Activated T-cell treated with anti-CD3 and anti-CD28 coated beads, Interleukin-2, amount 50 U/mL, for 24 hours (primary cell): ENCODE measurements around the gene DOCK3.
"Not testable (repeated sequence)": the region's sequence is repeated elsewhere in the genome, so short reads cannot be mapped to it uniquely, and the experiment has no call there.

Source experiments
- DNase-seq: peaks from one replicate; pipeline ENCODE4 v3.0.0-alpha.2; 2020
- H3K27ac Mint-ChIP-seq: 2 replicates; pipeline ENCODE4 v1.8.0; 2020; ENCODE audit warnings: mild to moderate bottlenecking, mixed read lengths
- H3K27me3 Mint-ChIP-seq: 2 replicates; pipeline ENCODE4 v1.8.0; 2020; ENCODE audit warnings: mixed read lengths
- H3K36me3 Mint-ChIP-seq: 2 replicates; pipeline ENCODE4 v1.8.0; 2020; ENCODE audit warnings: low read depth, mixed read lengths
- H3K4me1 Mint-ChIP-seq: 2 replicates; pipeline ENCODE4 v1.8.0; 2020; ENCODE audit warnings: low read depth, mixed read lengths
- H3K4me3 Mint-ChIP-seq: 2 replicates; pipeline ENCODE4 v1.8.0; 2020; ENCODE audit warnings: mild to moderate bottlenecking, moderate library complexity, mixed read lengths
- H3K9me3 Mint-ChIP-seq: 2 replicates; pipeline ENCODE4 v1.8.0; 2020; ENCODE audit warnings: mixed read lengths

The DOCK3 gene

GRCh38 chr3:50657407-50657806 lies 17.3 kb upstream of the DOCK3 start:
- Mint-ChIP-seq H3K9me3 (no peaks in the 10 kb centered on the region), H3K4me3 (no peak overlapping the region), H3K36me3 (no peaks in the 10 kb centered on the region), H3K27me3 (no peaks in the 10 kb centered on the region), H3K4me1 (peaks cover 21% of the 10 kb centered on the region), H3K27ac (peak overlapping the region; percentile 34)
- peak; percentile 25 for DNase-seq

DNA sequence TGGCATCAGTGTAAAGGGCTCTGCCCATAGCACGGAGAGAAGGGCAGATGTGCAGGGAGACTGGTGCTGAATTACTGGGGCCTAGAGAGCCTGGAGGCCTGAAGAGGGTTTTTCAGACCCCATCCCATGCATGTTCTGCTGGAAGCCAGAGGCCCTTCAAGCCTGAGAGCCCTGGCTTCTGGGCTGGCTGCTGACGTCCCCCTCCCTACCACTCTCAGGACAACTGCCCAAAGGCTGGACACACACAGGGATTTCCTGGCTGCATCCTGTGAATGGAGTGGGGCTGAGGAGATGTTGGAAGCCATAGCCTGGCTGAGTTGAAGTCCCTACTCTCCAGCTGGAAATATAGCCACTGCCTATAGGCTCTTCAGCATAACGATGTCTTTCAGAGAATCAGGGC lies 16.9 kb upstream of the DOCK3 start:
- H3K4me1 Mint-ChIP-seq, result peaks cover 21% of the 10 kb centered on the region
- H3K36me3 Mint-ChIP-seq, result no peaks in the 10 kb centered on the region
- H3K27ac Mint-ChIP-seq, result peak overlapping the region; percentile 34
- peak; percentile 23 for DNase-seq
- no peaks in the 10 kb centered on the region for H3K27me3 Mint-ChIP-seq
- H3K4me3 Mint-ChIP-seq, result no peak overlapping the region
- no peaks in the 10 kb centered on the region for H3K9me3 Mint-ChIP-seq

DNA sequence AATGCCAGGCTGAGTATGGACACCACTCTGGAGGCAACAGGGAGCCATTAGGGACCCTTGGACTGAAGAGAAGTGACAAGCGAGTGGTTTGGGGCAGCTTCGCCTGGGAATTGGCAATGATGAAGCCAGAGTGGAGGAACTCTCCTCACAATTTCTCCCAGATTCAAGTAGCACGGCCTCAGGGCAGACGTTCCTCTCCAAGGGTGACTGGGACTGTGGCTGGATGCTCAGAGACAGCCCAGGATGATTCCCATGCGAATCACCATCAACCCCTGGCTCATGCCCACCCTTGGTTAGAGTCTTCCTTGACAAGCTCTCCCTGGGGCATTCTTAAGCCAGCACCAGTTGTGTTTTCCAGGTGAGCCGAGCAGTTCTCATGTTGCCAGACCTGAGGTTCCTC lies 16.3 kb upstream of the DOCK3 start:
- Mint-ChIP-seq H3K4me3 (no peak overlapping the region), H3K4me1 (peaks cover 21% of the 10 kb centered on the region)

DNA sequence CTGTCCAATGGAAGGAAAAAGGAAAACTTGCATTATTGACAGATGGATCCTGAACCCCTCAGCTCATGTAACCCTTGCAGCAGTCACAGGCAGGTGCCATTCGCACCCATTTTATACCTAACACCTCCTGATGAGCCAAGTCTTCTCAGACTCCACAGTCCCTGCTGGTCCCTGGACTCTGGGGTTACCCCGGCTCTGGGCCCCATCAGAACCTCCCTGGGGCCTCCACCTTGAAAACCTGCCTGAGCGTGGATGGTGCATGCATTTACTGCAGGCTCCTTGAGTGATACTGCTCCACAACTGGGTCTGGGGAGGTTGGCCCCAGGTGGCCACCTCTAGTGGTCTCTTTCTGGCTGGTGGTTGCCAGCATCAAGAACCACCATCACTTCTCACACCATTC lies 15.9 kb upstream of the DOCK3 start:
- H3K36me3 Mint-ChIP-seq, result no peaks in the 10 kb centered on the region
- no peak overlapping the region for H3K27ac Mint-ChIP-seq
- H3K4me3 Mint-ChIP-seq, result no peak overlapping the region
- H3K27me3 Mint-ChIP-seq, result no peaks in the 10 kb centered on the region
- DNase-seq, result peak; percentile 11
- peaks cover 18% of the 10 kb centered on the region for H3K4me1 Mint-ChIP-seq
- no peaks in the 10 kb centered on the region for H3K9me3 Mint-ChIP-seq

More for the DNA sequence above, 16.3 kb upstream of the DOCK3 start:
- H3K36me3 Mint-ChIP-seq, result no peaks in the 10 kb centered on the region
- H3K27ac Mint-ChIP-seq, result no peak overlapping the region
- no peaks in the 10 kb centered on the region for H3K27me3 Mint-ChIP-seq
- H3K9me3 Mint-ChIP-seq, result no peaks in the 10 kb centered on the region
- DNase-seq, result peak; percentile 17

GRCh38 chr3:50660386-50660785 lies 14.3 kb upstream of the DOCK3 start:
- Mint-ChIP-seq H3K27me3 (no peaks in the 10 kb centered on the region), H3K9me3 (no peaks in the 10 kb centered on the region), H3K4me3 (no peak overlapping the region), H3K36me3 (no peaks in the 10 kb centered on the region), H3K4me1 (peaks cover 9% of the 10 kb centered on the region), H3K27ac (no peak overlapping the region)
- peak; percentile 22 for DNase-seq

DNA sequence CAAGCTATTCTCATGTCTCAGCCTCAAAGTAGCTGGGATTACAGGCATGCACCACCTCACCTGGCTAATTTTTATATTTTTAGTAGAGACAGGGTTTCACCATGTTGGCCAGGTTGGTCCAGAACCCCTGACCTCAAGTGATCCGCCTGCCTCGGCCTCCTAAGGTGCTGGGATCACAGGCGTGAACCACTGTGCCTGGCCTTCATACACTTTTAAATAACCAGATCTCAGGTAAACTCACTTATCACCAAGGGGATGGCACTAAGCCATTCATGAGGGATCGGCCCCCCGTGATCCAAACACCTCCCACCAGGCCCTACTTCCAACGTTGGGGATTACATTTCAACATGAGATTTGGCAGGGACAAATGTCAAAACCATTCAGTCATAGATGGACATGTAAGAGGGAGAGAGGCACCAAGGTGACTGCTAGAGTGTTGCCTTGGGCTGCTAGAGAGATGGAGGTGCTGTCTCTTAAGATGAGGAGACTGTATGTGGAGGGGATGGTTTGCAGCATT lies 13.3 kb upstream of the DOCK3 start:
- Mint-ChIP-seq H3K9me3 (no peaks in the 10 kb centered on the region), H3K36me3 (no peaks in the 10 kb centered on the region), H3K27ac (no peak overlapping the region), H3K27me3 (no peaks in the 10 kb centered on the region), H3K4me3 (no peak overlapping the region), H3K4me1 (peaks cover 11% of the 10 kb centered on the region)
- DNase-seq, result peak; percentile 19

- H3K36me3 Mint-ChIP-seq, result no peaks in the 10 kb centered on the region
- peaks cover 22% of the 10 kb centered on the region for H3K4me1 Mint-ChIP-seq
- H3K27me3 Mint-ChIP-seq, result no peaks in the 10 kb centered on the region
- no peak overlapping the region for H3K27ac Mint-ChIP-seq
- DNase-seq, result peak; percentile 24
- H3K9me3 Mint-ChIP-seq, result no peaks in the 10 kb centered on the region
- H3K4me3 Mint-ChIP-seq, result no peak overlapping the region
Measured at GRCh38 chr3:50662408-50662807, 12.3 kb upstream of the DOCK3 start.

DNA sequence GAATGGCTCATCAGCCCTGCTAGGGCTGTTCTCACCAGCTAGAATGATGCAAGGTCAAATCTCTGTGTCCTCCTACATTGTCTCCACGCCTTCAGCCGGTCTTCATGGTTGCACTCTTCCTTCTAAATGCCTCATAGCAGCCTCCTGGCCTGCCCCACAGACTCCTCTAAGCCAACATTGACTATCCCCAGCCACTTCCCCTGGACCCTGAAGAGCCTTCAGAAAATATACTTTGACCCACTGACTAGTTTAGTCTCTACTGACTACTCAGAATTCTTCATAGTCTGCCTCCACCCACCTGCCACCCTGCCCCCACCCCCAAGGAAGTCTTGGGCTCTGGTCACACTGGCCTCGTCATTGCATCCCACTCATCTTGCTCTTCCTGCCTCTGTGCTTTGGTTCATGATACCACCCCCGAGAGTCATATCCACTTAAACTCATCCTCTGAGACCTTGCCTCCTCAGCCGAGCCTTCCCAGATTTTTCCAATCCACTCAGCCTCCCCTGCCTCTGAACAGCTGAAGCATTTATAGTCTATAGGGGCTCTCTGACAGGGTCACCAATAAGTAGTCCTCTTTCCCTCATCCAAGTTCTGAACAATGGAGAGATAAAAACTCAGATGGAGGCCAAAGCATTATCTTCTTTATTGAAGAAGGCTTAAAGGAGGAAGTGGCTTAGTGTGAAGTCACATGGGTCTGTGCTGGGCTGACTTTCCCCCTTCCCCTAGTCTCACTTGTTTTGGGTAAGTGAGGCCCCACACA lies 9.5 kb upstream of the DOCK3 start:
- H3K27ac Mint-ChIP-seq, result peak overlapping the region; percentile 42
- H3K36me3 Mint-ChIP-seq, result no peaks in the 10 kb centered on the region
- no peaks in the 10 kb centered on the region for H3K27me3 Mint-ChIP-seq
- H3K4me3 Mint-ChIP-seq, result no peak overlapping the region
- H3K9me3 Mint-ChIP-seq, result no peaks in the 10 kb centered on the region
- no peak for DNase-seq
- H3K4me1 Mint-ChIP-seq, result peaks cover 22% of the 10 kb centered on the region

GRCh38 chr3:50665841-50666115 lies 8.9 kb upstream of the DOCK3 start:
- H3K36me3 Mint-ChIP-seq, DNase-seq, H3K27me3 Mint-ChIP-seq, H3K9me3 Mint-ChIP-seq, H3K4me3 Mint-ChIP-seq: not testable (repeated sequence)
- peaks cover 22% of the 10 kb centered on the region for H3K4me1 Mint-ChIP-seq
- peak overlapping the region; percentile 32 for H3K27ac Mint-ChIP-seq

DNA sequence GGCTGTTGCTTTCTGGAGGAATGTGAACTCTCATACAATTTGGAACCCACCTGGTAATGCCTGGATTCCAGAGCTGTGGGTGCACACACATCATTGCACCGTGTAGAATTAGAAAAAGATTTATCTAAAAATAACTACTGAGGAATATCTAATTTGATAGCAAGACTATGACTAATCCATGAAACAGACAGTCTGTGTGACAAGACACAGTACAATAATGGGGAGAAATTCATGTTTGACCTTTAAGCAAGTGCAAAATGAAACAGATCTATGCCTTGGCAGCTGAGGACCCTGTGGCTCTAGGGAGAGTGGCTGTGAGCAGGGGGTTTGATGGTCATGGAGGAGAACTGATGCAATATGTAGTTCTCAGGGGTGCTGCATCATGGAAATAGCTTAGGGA lies 7.9 kb upstream of the DOCK3 start:
- no peak for DNase-seq
- H3K9me3 Mint-ChIP-seq, result no peaks in the 10 kb centered on the region
- no peak overlapping the region for H3K4me3 Mint-ChIP-seq
- no peak overlapping the region for H3K27ac Mint-ChIP-seq
- no peaks in the 10 kb centered on the region for H3K27me3 Mint-ChIP-seq
- no peaks in the 10 kb centered on the region for H3K36me3 Mint-ChIP-seq
- H3K4me1 Mint-ChIP-seq, result peaks cover 22% of the 10 kb centered on the region

GRCh38 chr3:50671331-50671730 lies 3.4 kb upstream of the DOCK3 start:
- Mint-ChIP-seq H3K9me3 (no peaks in the 10 kb centered on the region), H3K36me3 (no peaks in the 10 kb centered on the region), H3K27ac (no peak overlapping the region), H3K27me3 (peaks cover 27% of the 10 kb centered on the region), H3K4me3 (no peak overlapping the region), H3K4me1 (peaks cover 22% of the 10 kb centered on the region)
- no peak for DNase-seq

DNA sequence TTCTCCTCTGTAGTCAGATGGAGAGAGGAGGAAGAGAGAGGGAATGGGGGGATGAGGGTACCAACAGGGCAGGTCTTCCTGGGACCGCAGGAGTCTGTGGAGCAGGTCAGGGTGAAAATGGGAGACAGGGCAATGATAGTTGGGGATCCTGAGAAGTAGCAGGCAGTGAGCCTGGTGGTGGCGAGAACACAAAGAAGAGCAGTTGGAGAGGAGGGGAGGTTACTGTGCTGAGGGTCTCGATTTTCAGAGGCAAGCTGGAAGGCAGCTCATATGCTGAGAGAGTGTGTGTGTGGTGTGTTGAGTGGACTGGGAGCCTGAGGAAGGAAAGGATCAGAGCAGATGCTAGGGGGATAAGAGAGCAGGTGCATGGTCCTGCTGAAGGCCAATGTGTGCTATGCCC lies 2.1 kb upstream of the DOCK3 start:
- Mint-ChIP-seq H3K27me3 (peaks cover 34% of the 10 kb centered on the region), H3K27ac (no peak overlapping the region)
- DNase-seq, result no peak

GRCh38 chr3:50673931-50674330 lies 796 bp upstream of the DOCK3 start:
- Mint-ChIP-seq H3K4me1 (peaks cover 15% of the 10 kb centered on the region), H3K4me3 (peak overlapping the region; percentile 54), H3K27me3 (peaks cover 43% of the 10 kb centered on the region), H3K9me3 (no peaks in the 10 kb centered on the region), H3K27ac (peak overlapping the region; percentile 18), H3K36me3 (no peaks in the 10 kb centered on the region)
- no peak for DNase-seq

More for the DNA sequence above, 2.1 kb upstream of the DOCK3 start:
- Mint-ChIP-seq H3K36me3 (no peaks in the 10 kb centered on the region), H3K9me3 (no peaks in the 10 kb centered on the region), H3K4me3 (no peak overlapping the region), H3K4me1 (peaks cover 15% of the 10 kb centered on the region)

DNA sequence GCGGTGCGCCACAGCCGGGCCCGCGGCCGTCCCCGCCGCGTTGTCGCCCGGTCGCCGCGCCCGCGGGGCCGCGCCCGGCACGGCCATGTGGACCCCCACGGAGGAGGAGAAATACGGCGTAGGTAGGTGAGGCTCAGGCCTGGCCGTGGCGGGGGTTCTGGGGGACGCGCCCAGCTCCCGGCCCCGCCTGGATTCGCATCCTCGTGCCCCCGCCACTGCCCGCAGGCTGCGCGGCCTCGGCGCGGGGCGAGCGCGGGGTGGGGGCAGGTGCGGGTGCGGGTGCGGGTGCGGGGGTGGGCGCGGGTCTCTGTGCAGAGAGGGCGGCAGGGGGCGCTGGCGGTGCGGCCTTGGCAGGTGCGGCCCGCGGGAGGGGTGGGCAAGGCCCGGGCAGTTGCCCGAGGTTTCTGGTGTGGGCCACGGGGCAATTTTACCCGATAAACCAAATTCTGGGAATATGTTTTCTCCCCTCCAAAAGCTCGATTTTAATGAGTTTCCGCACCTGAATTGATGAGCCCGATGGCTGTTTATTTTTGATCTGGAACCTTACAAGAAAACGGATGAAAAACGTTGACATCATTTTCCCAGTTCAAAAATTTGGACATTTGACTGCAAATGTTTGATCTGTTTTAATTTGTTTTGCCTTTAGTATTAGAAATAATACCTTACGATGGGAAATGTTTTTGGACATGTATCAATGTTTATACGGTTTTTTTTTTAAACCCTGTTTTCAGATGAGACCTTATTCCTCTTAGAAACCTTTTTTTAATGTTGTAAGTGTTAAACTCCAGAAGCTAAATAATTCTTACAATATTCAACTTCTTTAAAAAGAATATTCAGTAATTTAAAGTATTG lies 678 bp downstream of the DOCK3 start:
- Mint-ChIP-seq H3K9me3 (no peaks in the 10 kb centered on the region), H3K4me3 (peak overlapping the region; percentile 76), H3K27me3 (peaks cover 49% of the 10 kb centered on the region), H3K27ac (peak overlapping the region; percentile 33), H3K4me1 (peaks cover 15% of the 10 kb centered on the region), H3K36me3 (no peaks in the 10 kb centered on the region)
- peak; percentile 78 for DNase-seq
